Kidney (tissue), 22 donors: ENCODE results near the gene FAM13A. TPM values are rescaled to one million over a fixed set of nuclear protein-coding genes. Genes with fewer than 3 reads are reported as not detected.

Source experiments
- DNase-seq, 5 donors: peaks; one replicate each; pipeline ENCODE4 v3.0.0-alpha.2; 2013 to 2020
- FAIRE-seq: peaks from 2 replicates; lab custom pipeline; 2012; peaks lifted over from hg19 to GRCh38; lab: Jason Lieb, UNC
- H3K27ac ChIP-seq, 2 donors: one replicate each; pipeline ENCODE4 v1.7.0; 2013; ENCODE audit warnings: low read depth in 2 of 2, low read length in 2 of 2, inconsistent platforms in 1 of 2
- H3K27me3 ChIP-seq: one replicate; pipeline ENCODE4 v1.7.1; 2013; ENCODE audit warnings: low read length, inconsistent platforms; ENCODE audit not compliant: control insufficient read depth, insufficient read depth
- H3K36me3 ChIP-seq, 3 donors: one replicate each; pipeline versions ENCODE4 v1.7.0 to v1.7.1; 2013; ENCODE audit warnings: low read length in 3 of 3, control low read depth in 1 of 3, inconsistent platforms in 1 of 3; ENCODE audit not compliant: insufficient read depth in 3 of 3, control insufficient read depth in 2 of 3
- H3K4me1 ChIP-seq, 3 donors: one replicate each; pipeline versions ENCODE4 v1.7.0 to v1.7.1; 2013; ENCODE audit warnings: low read length in 3 of 3, inconsistent platforms in 1 of 3, low read depth in 1 of 3; ENCODE audit not compliant: control insufficient read depth in 2 of 3, insufficient read depth in 2 of 3
- H3K4me3 ChIP-seq, 3 donors: one replicate each; pipeline versions ENCODE4 v1.7.0 to v1.8.1; 2013; ENCODE audit warnings: low read length in 3 of 3, control low read depth in 1 of 3, inconsistent platforms in 1 of 3
- H3K9ac ChIP-seq, 3 donors: one replicate each; pipeline versions ENCODE4 v1.7.0 to v1.7.1; 2013; ENCODE audit warnings: low read length in 3 of 3, control low read depth in 1 of 3, inconsistent platforms in 1 of 3
- H3K9me3 ChIP-seq, 3 donors: one replicate each; pipeline versions ENCODE4 v1.7.0 to v1.7.1; 2013; ENCODE audit warnings: low read length in 3 of 3, control low read depth in 1 of 3, inconsistent platforms in 1 of 3; ENCODE audit not compliant: control insufficient read depth in 2 of 3, insufficient read depth in 1 of 3
- CTCF ChIP-seq: IDR thresholded peaks from 3 replicates; pipeline ENCODE4 v1.5.1; 2012; ENCODE audit warnings: mild to moderate bottlenecking, moderate library complexity, borderline replicate concordance; ENCODE audit not compliant: insufficient read depth; ENCODE audit errors: extremely low read depth
- intact Hi-C: fragments of 100-400 bp; cut with DNase I; formaldehyde crosslinking; loops from one replicate; pipeline ENCODE4 v1.11.1; 2022
- long read RNA-seq, 10 donors: library from polyadenylated mRNA in 1 of 10; unstranded in 1 of 10; transcript quantifications; one replicate each; pipeline ENCODE4 v2.0.0 and lab custom pipeline, GENCODE V29; 2021 to 2026
- polyA plus RNA-seq: library from polyadenylated mRNA; stranded (reverse); fragments of 350-450 nt; fragmentation: Illumina TruSeq; extraction: RNeasy Lipid Tissue Mini Kit (QIAGEN cat#74804); gene quantifications from one replicate; pipeline ENCODE4 v1.2.3, GENCODE V29; 2014; ENCODE audit warnings: low read depth, low replicate concordance; ENCODE audit not compliant: insufficient read depth
- total RNA-seq: library from RNA; stranded (reverse); fragmentation: NEBNext Ultra II Directional; extraction: Animal tissue kit (Norgen Biotek cat#: 25700); gene quantifications from one replicate; pipeline ENCODE4 v1.2.1, GENCODE V29; 2021
- donor health status: control.
- donor health status: control.
- donor health status: control.
- donor health status: control.
- donor health status: control.
- donor health status: DM: yes; HTN: yes; CAD: no.
- donor health status: Normal renal cell carcinoma (clear cell type).

Gene FAM13A
- 48.3 TPM for total RNA-seq
- polyA plus RNA-seq = 12.9 TPM
- long read RNA-seq, donor 1, partial matches to known transcripts = 0 of 2 reads
- long read RNA-seq, donor 1, other reads (novel, unspliced or antisense) = 0 of 2 reads
- long read RNA-seq, donor 2 = 0 reads
- long read RNA-seq, donor 3, partial matches to known transcripts = 0 of 1 reads
- long read RNA-seq, donor 3, other reads (novel, unspliced or antisense) = 0 of 1 reads
- long read RNA-seq, donor 4, partial matches to known transcripts = 0 of 1 reads
- long read RNA-seq, donor 4, other reads (novel, unspliced or antisense) = 0 of 1 reads
- long read RNA-seq, donor 5 = 0 reads
- long read RNA-seq, donor 6 = 0 reads
- long read RNA-seq, donor 7, partial matches to known transcripts = 25 of 51 reads
- long read RNA-seq, donor 7, other reads (novel, unspliced or antisense) = 22 of 51 reads
- long read RNA-seq, donor 8 = 0 reads
- long read RNA-seq, donor 9 = 0 reads
- long read RNA-seq, donor 10, partial matches to known transcripts = 0 of 1 reads
- long read RNA-seq, donor 10, other reads (novel, unspliced or antisense) = 0 of 1 reads

- peak; percentile 96 for FAIRE-seq
- intact Hi-C loops = no loop called here
Measured at GRCh38 chr4:89056953-89057398, at the start of gene FAM13A. Gene FAM13A (minus strand): TSS chr4:89057185. CDS start chr4:89056964, 221 bp downstream.

GRCh38 chr4:89105726-89106125 lies 48.7 kb upstream of the FAM13A start:
- H3K36me3 ChIP-seq = no peaks in the 10 kb centered on the region
- H3K27ac ChIP-seq = no peak overlapping the region
- no peaks in the 10 kb centered on the region for H3K27me3 ChIP-seq
- no peaks in the 10 kb centered on the region for H3K9me3 ChIP-seq
- DNase-seq (no peak), FAIRE-seq (no peak)
- H3K4me1 ChIP-seq = peaks cover 0 to 5% (median 3%) of the 10 kb centered on the region in 3 donors
- H3K4me3 ChIP-seq = no peak overlapping the region
- intact Hi-C loops = no loop called here
- no peak for TF ChIP-seq CTCF
- no peak overlapping the region for H3K9ac ChIP-seq

More at GRCh38 chr4:89056953-89057398, at the start of gene FAM13A:
- peak; percentile 88 to 98 (median 90) for DNase-seq
- Histone ChIP-seq H3K9ac (peak within 1 kb of the TSS; percentile 23 to 74 (median 33)), H3K27me3 (no peaks in the 10 kb centered on the region), H3K4me3 (peak within 1 kb of the TSS; percentile 65 to 90 (median 79)), H3K36me3 (no peaks in the 10 kb centered on the region), H3K9me3 (no peaks in the 10 kb centered on the region), H3K4me1 (peaks cover 0 to 2% (median 2%) of the 10 kb centered on the region in 3 donors), H3K27ac (peak within 1 kb of the TSS; percentile 2 to 77)
- no peak for TF ChIP-seq CTCF

GRCh38 chr4:89101256-89102161 lies 44.5 kb upstream of the FAM13A start:
- Histone ChIP-seq H3K27me3 (no peaks in the 10 kb centered on the region), H3K4me1 (no peaks in the 10 kb centered on the region), H3K36me3 (no peaks in the 10 kb centered on the region), H3K9ac (no peak overlapping the region), H3K9me3 (no peaks in the 10 kb centered on the region), H3K27ac (no peak overlapping the region), H3K4me3 (no peak overlapping the region)
- intact Hi-C loops = no loop called here
- FAIRE-seq = no peak
- no peak for TF ChIP-seq CTCF
- no peak for DNase-seq
